Measurements from ENCODE around the gene GRIA2.

The GRIA2 gene

DNA sequence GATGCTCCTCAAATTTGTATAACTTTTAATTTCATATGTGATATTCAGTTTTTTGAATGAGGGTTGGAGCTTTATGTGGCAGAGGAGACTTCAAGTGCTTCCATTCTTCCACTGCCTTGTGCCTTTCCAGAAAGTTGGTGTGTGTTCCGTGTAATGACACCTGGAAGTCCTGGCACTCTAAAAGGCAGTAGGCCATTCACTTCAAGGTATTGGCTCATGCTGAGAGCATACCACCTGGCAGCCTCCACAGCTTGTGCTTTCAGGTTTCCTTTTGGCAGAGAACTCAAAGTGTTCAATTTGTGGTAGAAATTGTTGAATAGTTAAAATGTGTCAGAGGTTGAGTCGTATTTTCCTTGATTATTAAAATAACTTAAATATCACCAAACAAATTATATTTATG lies 49.6 kb downstream of the GRIA2 start:
- no peak for DNase-seq

DNA sequence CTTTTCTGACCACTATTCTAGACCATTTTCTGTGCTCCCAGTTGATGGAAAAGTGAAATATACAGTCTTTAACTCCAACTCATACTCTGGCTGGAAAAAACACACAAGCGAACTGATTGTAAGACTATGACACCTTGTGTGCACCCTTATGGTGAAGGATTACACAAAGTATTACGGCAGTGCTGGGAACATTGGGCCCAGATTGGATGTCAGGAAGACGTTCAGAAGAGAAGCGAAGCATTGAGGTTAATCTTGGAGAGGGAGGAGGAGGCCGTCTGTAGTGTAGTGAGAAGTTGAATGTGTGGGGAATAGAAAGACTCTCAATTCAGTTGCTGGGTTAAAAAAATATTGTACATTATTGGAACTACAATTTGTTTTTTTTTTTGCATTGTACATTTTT lies 50.0 kb downstream of the GRIA2 start:
- no peak for DNase-seq

DNA sequence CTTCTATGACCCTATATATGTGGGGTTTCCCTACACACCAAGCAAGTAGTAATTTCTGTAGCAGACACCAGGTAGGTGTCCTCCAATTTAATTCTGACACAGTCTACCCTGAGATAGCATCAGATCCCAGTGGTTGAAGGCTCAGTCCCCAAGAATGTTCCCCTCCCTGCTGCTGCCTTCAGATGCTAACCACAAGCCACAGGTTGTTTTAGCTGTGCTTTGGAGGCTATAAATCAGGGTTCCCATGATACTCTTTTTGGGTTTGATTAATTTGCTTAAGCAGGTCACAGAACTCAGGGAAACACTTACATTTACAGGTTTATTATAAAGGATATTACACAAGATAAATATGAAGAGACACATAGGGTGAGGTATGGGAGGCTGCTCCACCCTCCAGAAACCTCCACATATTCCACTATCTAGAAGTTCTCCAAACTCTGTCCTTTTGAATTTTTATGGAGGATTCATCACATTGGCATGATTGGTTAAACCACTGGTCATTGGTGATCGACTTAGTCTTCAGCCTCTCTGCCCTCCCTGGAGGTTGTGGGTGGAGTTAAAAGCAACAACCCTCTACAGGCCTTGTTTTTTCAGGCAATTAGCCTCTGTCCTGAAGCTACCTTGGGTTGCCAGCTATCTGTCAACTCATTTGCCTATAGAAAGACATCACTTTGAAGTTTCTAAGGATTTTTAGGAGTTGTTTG lies 50.8 kb downstream of the GRIA2 start:
- no peak for DNase-seq

DNA sequence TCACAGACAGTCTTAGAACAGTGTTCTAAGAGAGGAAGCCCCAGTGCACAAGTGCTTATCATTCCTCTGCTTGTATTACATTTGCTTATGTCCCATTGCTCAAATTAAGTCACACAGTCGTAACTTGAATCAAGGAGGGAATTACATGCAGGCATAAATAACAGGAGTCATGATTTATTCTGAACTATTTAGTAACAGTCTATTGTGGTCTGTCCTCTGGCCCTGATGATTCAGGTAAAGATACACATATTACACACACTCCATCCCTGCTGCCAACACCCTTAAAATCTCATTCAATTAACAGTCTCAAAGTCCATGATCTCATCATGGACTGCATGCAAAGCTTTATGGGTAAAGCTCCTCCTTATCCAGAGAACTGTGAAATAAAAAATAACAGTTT lies 60.1 kb downstream of the GRIA2 start:
- no peak for DNase-seq

DNA sequence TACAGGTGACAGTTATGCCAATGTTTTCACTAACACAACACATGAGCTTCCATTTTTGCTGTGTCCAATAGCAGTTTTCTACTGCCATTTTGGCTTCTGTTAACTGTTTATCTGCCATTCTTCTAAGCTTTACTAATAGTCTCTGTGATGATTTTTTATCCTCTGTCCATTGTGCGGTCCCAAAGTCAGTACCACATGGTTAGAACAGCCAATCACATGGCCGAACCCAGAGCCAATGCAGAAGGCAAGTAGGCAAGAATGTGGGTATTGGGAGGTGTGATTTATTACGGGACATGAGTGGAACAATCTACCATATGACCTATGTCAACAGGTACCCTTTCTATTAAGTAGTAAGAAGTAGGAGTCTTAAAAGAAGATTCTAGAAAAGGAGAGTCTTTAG lies 61.5 kb downstream of the GRIA2 start:
- DNase-seq: no peak

- DNase-seq: no peak
Observed at GRCh38 chr4:157287445-157287844, 66.9 kb downstream of the GRIA2 start.

GRCh38 chr4:157290622-157291021 lies 70.1 kb downstream of the GRIA2 start:
- no peak for DNase-seq

DNA sequence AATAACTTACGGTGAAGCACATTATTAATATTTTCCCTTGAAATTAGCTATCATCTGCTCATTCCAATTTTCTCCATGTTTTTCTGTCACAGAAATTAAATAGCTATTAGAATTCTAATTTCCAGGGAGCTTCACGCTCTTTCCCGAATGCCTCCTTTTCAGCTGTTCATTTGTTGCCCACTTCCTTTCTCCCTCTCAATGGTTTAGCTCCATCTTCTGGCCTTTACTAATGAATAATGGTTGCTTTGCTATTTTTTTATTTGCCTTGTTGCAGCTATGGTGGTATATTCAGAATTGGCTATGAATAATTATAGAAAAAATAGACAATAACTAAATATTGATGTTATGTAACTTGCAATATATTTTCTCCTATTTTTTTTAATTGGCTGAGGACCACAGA lies 70.5 kb downstream of the GRIA2 start:
- no peak for DNase-seq

GRCh38 chr4:157293673-157294072 lies 73.1 kb downstream of the GRIA2 start:
- DNase-seq: no peak

DNA sequence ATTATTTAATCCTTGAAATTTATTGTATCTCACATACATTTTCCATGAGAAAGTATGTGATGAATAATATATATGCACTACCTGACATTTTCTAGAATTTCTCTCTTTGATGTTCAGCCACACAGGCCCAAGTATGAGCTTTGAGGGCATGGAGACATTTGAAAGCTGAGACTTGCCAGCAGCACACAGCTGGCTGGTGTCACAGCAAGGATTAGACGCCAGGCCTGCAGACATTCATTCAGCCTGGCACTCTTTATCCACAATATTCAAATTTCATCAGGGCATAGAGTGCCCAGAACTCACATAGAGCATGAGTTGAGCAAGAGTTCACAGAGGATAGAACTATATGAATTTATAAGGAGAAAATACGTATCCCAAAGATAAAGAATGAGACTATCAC lies 74.0 kb downstream of the GRIA2 start:
- no peak for DNase-seq

DNA sequence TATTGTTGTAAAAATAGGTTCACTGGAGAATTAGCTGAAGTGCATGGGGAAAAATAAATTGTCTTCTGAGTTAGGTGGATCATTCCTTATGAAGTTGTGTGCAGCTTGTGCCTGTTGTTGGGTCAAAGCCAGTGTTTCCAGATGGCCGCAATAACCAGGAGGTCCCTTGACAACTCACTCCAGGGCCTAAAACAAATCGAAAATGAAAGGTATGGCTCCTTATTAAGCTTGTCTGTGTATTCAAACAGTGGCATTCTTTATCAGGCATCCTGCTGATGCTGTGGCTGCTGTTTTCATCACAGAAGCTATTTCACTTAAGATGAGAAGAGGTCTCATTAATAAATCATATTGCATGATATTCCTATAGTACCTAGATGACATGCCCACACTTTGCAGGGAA lies 80.2 kb downstream of the GRIA2 start:
- no peak for DNase-seq

GRCh38 chr4:157303471-157303960 lies 83.0 kb downstream of the GRIA2 start:
- no peak for DNase-seq

- no peak for DNase-seq
Observed at GRCh38 chr4:157304769-157305168, 84.2 kb downstream of the GRIA2 start.

DNA sequence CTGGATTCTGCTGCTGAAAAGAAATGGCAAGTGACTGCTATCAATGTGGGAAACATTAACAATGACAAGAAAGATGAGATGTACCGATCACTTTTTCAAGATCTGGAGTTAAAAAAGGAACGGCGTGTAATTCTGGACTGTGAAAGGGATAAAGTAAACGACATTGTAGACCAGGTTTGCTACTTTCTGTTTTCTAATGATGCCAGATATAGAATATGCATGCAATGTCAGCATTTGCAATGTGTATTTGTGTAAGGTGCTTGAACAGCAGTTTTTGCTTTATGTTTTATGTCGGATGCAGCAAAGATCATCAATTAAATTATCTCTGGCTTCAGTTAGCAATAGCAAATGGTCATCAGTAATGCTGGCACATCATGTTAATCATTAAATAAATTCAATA lies 92.2 kb downstream of the GRIA2 start:
- DNase-seq: no peak

GRCh38 chr4:157314906-157315305 lies 94.4 kb downstream of the GRIA2 start:
- no peak for DNase-seq

- no peak for DNase-seq
Observed at GRCh38 chr4:157315968-157316367, 95.4 kb downstream of the GRIA2 start.

DNA sequence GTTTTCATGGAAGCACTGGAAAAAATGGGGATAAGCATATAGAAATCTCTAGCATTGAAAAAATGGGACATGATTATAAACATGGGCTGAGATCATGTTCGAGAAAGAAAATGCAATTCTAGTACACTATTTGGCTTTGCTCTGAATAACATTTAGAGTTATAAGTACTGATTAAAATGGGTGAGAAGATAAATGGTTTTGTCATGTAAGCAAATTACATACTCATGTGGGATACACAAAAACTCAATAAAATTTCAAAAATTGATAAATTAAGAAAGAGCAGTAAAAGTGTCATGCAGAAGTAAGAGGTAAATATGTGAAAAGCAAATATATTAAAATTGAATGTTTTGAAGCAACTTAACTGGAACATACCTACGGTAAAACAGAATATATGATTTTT lies 99.6 kb downstream of the GRIA2 start:
- no peak for DNase-seq

DNA sequence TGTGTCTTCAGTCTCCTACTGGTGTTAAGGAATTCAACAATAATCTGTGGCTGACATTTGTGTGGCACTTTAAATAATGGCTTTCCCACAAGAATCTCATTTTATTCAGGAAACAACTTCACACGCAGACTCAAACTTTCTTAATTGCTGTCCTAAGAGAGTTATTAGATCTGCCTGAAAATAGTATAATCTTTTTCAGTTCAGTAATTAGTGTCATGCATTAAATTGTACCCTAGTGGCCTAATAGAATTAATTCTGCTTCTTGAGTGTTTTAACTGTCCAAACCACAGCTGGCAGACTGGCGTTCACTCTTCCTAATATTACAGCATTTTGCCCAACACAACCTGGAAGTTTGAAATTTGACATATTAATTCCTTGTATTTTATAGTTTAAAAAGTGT lies 107.1 kb downstream of the GRIA2 start:
- DNase-seq: no peak

DNA sequence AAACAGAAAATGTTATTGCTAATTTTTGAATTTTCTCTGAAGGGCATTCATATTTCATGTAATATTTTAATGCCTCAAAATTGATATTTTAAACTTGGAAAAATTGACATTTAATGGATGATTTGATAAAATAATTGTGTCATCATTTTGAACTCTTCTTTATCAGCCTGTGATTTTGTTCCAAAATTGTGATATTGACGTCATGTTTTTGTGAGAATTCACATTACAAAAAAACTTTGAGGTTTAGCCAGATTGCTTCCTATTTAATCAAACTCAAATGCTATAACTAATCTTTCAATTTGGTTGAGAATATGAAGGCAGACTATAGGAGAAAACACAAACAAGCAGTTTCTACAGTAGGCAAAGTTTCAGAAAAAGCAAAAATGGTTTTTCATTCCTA lies 137.4 kb downstream of the GRIA2 start:
- no peak for DNase-seq

DNA sequence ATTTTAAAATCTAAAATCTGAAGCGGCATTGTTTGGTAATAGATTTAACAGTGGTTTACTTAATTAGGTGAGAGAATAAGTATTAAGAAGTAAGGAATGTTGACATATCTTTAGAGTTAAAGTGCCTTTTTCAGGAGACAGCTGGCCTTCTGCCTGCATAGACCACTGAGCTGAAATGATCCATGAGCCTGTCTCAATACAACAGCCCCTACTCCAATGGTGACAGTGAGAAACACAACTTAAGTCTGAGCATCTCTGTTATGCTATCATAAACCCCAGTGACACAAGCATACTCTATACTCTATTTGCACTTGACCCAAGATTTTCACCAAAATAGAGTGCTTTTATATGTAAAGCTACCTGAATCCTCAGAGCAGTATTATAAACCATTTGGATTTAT lies 137.9 kb downstream of the GRIA2 start:
- DNase-seq: no peak

DNA sequence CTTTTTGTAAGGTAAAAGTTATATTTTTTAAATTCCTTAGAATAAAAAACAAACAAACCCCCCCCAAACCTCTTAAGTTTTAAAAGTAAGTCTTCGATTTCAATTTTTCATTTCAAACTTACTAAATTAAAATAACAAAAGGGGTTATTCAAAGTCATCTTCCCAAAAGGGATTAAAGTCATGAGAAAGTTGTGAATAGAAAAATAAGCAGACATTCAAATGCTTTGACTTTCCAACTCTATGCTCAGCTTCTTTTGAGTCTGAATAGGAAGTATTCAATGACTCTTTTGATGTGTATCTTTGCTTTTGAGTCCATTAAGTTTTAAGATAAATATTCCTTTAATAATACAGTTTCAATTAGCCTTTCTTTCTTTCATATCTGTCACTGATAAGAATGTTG lies 138.3 kb downstream of the GRIA2 start:
- DNase-seq: no peak

DNA sequence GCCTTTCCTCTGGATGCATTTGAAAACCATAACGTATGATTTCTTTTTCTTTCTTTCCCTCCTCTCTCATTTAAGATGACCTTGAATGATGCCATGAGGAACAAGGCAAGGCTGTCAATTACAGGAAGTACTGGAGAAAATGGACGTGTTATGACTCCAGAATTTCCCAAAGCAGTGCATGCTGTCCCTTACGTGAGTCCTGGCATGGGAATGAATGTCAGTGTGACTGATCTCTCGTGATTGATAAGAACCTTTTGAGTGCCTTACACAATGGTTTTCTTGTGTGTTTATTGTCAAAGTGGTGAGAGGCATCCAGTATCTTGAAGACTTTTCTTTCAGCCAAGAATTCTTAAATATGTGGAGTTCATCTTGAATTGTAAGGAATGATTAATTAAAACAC lies 142.8 kb downstream of the GRIA2 start:
- no peak for DNase-seq

DNA sequence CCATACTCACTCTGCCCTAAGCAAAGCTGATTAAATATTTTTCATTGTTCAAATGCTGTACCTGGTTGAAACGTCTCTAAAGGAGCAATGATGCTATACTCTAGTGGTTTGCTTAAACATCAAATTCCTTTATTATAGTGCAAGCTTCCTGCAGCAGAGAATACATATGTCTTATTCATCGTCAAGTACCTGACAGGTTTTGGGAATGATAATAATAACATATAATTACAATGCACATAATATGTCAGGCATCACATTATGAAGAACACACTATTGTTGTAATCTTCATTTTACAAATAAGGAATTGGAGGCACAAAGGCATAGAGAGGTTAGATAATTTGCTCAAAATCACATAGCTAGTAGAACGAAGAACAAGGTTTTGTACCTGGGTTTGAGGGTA lies 151.6 kb downstream of the GRIA2 start:
- no peak for DNase-seq

DNA sequence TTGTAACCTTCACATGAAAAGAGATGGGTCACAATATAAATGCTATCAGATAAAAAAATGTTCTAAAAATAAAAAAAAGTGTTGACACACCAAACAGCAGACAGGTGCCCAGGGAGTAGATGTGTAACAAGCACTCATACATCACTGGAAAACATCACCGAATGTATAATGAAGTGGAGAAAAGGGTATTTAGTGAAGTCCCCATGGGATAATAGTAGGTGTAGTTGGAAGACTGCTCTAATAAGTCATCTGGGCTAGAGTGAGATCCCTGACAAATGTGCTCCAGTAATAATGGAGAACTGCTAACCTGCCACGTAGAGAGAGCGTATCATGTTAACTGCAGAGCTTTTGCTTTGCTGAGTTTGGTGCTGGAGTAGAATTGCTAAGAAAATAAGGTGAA lies 152.0 kb downstream of the GRIA2 start:
- DNase-seq: no peak

GRCh38 chr4:157389741-157390140 lies 169.2 kb downstream of the GRIA2 start:
- DNase-seq: no peak

Measured in T-helper 1 cell (primary cell).